HG03103 (cell line): ENCODE results near the gene TAF11L5.
"Not testable (repeated sequence)": the region's sequence is repeated elsewhere in the genome, so short reads cannot be mapped to it uniquely, and the experiment has no call there.

Experiments
- ATAC-seq: cut with Tn5 transposase; IDR thresholded peaks from one replicate; pipeline ENCODE4 v1.9.1; 2021; ENCODE audit warnings: low read depth; ENCODE audit not compliant: unreplicated experiment

The TAF11L5 gene

GRCh38 chr5:17524935-17525334, at the start of gene TAF11L5:
TSS of gene TAF11L5 (plus strand) at chr5:17525235.
- ATAC-seq: not testable (repeated sequence)

DNA sequence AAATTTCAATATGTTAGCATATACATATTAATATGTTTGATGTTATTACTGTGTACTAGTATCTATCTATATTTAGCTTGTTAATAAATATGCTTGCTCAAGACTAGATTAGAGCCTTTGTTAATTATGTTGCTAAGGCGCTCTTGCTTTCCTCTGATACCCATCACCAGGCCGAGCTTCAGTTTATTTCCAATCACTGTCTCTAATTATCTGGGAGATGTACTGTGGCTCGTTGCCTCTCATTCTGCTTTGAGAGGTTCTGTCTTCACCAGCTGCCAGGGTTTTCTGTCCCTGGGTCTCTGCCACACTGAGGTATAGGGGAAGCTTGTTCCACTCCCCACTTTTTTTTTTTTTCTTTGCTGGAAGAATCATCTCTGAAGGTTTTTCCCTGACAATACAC, 48.0 kb upstream of the TAF11L5 start:
- no peak for ATAC-seq

GRCh38 chr5:17477573-17478265, 47.3 kb upstream of the TAF11L5 start:
- no peak for ATAC-seq

DNA sequence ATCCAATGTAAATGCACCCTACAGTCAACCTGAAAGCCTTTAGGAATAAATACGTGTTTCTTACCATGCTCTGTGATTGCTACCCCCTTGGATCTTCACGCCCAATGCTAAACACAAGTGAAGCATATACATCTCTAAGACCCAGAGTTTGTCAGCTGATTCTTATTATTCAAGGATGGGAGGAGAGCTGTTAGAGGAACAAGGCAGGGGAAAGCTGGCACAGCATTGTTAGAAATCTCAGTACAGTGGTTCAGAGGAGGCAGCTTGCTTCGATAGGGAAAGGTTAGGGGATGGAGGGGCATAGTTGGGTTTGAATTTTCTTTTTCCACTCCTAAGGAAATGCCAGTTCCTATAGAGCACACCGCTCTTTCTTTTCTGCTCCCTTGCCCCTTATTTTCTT, 43.7 kb upstream of the TAF11L5 start:
- no peak for ATAC-seq

- no peak for ATAC-seq
These were observed 42.2 kb upstream of the TAF11L5 start for GRCh38 chr5:17482790-17483189.

GRCh38 chr5:17486464-17487173, 38.4 kb upstream of the TAF11L5 start:
- not testable (repeated sequence) for ATAC-seq

GRCh38 chr5:17487174-17487512, 37.9 kb upstream of the TAF11L5 start:
- no peak for ATAC-seq

DNA sequence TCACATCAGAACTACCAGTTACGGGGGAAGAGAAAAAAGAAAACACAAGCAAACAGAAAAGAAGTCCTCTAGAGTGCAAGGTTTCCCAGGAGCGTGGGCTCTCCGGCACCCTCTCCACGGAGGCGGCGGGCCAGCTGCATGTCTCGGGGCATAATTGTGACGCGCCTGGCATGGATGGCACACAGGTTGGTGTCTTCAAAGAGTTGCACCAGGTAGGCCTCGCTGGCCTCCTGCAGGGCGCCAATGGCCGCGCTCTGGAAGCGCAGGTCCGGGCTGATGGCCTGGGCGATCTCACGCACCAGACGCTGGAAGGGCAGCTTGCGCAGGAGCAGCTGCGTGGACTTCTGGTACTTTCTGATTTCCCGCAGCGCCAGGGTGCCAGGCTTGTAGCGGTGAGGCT, 33.8 kb upstream of the TAF11L5 start:
- not testable (repeated sequence) for ATAC-seq

GRCh38 chr5:17492770-17493169, 32.3 kb upstream of the TAF11L5 start:
- no peak for ATAC-seq

- no peak for ATAC-seq
These were observed 27.6 kb upstream of the TAF11L5 start for GRCh38 chr5:17497446-17497845.

DNA sequence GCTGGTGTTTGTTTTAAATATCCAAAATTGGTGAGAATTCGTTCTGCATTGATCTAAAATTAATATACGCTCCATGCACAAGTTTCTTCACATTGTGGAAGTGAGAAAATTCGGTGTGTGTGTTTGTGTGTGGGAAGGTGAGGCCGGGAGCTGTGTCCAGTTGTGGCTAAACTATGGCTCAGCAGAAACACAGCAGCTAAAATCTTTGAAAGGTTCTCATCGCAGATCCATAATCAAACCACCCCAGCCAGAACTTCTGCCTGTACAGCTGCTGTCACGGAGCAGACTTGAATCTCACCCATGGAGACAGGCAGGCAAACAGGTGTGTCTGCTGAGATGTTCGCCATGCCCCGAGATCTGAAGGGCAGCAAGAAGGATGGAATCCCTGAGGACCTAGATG, 27.1 kb upstream of the TAF11L5 start, which contains the start of gene TAF11L2:
Gene TAF11L2 (plus strand): TSS at position 301 of the 400 bp plus-strand sequence.
- not testable (repeated sequence) for ATAC-seq

- no peak for ATAC-seq
These were observed 13.2 kb upstream of the TAF11L5 start for GRCh38 chr5:17511775-17512325.

DNA sequence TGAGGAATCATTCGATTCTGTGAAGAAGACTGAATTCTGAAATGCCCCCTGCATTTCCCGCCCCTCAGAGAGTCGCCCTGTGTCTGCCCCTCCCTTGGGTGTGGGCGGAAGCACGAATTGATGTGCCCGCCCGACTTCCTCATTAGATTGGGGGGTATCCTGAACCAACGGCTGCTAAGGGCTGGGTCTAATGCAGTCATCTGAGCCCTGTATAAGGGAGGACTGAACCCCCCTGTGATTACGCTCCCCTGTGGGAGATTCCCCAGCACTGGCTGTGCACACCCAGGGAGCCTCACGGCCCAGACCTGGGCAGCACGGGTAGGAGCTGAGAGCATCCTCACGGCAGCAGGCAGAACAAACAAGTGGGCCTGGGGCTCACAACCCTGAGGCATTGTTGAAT, 7.5 kb upstream of the TAF11L5 start:
- ATAC-seq: not testable (repeated sequence)

DNA sequence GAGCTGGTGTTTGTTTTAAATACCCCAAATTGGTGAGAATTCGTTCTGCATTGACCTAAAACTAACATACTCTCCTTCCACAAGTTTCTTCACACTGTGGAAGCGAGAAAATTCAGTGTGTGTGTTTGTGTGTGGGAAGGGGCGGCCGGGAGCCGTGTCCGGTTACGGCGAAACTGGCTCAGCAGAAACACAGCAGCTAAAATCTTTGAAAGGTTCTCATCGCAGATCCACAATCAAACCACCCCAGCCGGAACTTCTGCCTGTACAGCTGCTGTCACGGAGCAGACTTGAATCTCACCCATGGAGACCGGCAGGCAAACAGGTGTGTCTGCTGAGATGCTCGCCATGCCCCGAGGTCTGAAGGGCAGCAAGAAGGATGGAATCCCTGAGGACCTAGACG, 7.0 kb upstream of the TAF11L5 start, which contains the start of gene TAF11L3:
Gene TAF11L3 (plus strand): TSS at position 301 of the 400 bp plus-strand sequence.
- not testable (repeated sequence) for ATAC-seq

DNA sequence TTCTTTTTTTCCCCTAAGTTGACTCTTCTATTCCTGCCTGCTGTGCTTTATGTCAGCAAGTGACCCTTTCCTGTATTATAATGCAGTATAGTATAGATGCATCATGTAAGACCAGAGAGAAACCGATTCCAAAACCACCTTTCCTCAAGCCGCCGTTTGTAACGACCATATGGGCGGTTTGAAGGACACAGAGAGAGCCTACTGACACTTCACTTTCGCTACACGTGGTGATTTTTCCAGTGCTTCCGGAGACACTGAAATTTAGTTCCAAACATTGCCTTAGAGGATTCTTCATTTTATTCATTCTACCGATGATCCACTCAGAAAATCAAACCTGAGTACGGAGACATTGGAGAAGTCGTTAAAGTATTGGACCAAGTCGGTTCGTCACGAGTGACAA, 5.5 kb upstream of the TAF11L5 start:
- ATAC-seq: not testable (repeated sequence)

DNA sequence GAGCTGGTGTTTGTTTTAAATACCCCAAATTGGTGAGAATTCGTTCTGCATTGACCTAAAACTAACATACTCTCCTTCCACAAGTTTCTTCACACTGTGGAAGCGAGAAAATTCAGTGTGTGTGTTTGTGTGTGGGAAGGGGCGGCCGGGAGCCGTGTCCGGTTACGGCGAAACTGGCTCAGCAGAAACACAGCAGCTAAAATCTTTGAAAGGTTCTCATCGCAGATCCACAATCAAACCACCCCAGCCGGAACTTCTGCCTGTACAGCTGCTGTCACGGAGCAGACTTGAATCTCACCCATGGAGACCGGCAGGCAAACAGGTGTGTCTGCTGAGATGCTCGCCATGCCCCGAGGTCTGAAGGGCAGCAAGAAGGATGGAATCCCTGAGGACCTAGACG, 3.5 kb upstream of the TAF11L5 start, which contains the start of gene TAF11L4:
Gene TAF11L4 (plus strand): TSS at position 301 of the 400 bp plus-strand sequence.
- ATAC-seq: not testable (repeated sequence)

DNA sequence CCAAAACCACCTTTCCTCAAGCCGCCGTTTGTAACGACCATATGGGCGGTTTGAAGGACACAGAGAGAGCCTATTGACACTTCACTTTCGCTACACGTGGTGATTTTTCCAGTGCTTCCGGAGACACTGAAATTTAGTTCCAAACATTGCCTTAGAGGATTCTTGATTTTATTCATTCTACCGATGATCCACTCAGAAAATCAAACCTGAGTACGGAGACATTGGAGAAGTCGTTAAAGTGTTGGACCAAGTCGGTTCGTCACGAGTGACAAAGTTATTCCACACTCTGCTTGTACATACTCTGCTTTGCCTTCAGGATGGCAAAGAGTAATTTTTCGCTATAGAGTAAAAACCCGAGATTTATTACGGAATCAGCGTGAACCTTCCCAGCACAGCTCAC, 1.5 kb downstream of the TAF11L5 start:
- not testable (repeated sequence) for ATAC-seq

DNA sequence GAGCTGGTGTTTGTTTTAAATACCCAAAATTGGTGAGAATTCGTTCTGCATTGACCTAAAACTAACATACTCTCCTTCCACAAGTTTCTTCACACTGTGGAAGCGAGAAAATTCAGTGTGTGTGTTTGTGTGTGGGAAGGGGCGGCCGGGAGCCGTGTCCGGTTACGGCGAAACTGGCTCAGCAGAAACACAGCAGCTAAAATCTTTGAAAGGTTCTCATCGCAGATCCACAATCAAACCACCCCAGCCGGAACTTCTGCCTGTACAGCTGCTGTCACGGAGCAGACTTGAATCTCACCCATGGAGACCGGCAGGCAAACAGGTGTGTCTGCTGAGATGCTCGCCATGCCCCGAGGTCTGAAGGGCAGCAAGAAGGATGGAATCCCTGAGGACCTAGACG, 3.3 kb downstream of the TAF11L5 start, which contains the start of gene TAF11L6:
Gene TAF11L6 (plus strand): TSS at position 301 of the 400 bp plus-strand sequence.
- ATAC-seq: not testable (repeated sequence)
